Stimulated activated CD4-positive, alpha-beta T cell treated with anti-CD3 and anti-CD28 coated beads, Interleukin-4, amount 100 ng/mL, for 24 hours (primary cell): ENCODE data around the gene GALNT5.
A peak's percentile ranks its signal among the peaks of the same experiment; 100 is the strongest.
"Not testable (repeated sequence)": the region's sequence is repeated elsewhere in the genome, so short reads cannot be mapped to it uniquely, and the experiment has no call there.

Experiments used
- DNase-seq: peaks from one replicate; pipeline ENCODE4 v3.0.0-alpha.2; 2020

Gene GALNT5

DNA sequence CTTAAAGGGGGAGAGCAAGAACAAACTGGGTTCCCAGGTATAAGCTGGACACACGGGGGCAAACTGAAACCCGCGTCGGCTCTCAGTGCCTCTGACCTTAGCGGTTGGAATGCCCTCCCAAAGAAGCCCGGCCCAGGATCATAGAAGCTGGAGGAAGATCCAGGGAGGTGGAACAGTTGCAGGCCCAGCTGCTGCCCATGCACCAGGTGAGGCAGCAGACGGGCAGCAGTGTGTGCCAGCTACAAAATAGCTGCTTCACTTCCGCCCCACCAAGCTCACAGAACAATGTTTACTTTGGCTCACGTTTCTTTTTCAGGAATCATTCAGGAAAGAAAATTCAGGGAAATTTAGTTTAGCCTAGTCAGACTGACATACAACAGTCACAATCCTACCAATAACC is 72.0 kb downstream of the GALNT5 start:
- no peak for DNase-seq

DNA sequence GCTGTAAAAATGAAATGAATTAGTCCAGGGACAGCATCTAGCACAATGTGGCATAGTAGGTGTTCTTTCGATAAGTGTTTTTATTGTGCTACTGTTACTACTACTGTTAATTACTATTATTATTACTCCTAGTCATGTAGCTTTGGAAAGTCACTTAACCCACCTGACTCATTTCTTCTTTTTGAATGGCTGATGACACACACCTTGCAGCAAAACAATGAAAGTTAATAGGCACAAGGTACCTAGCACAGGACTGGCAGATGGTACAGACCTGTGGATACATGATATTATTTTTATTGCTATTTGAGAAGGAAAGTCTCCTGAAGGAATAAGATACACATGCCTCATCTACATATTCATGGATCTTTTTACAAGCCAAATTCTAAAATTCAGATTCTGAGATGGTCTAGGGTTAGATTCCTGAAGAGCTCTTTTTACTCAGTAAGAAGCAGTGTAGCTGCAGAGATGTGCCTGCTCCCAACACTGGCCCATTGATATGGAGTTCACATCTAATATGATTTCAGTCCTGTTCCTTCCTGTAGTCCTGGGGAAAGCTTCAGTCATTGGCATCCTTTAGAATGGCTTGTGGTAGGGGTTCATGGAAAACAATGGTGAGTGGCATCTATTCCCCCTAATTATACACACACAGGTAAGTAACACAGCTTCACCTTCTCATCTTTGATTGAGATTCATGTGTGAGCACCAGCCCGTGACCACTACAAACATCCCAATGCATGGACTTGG is 76.0 kb downstream of the GALNT5 start:
- peak; percentile 26 for DNase-seq

DNA sequence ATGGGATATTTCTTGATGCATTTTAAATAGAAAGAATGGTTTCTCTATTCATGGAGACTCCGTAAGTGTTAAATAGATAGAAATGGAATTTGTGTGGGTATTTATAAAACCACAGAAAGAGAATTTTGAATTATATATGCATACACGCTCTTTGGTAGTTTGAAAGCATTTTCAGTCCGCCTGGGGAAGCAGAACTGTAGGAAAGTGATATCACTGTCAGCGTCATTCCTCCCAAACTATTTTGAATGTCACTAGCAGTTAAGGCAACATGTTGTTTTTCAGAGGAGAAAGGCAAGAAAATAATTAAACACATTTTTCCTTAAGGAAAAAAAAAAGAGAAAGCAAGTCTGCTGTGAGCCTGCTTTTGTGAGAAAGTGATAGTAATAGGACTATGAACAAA is 76.8 kb downstream of the GALNT5 start:
- no peak for DNase-seq

DNA sequence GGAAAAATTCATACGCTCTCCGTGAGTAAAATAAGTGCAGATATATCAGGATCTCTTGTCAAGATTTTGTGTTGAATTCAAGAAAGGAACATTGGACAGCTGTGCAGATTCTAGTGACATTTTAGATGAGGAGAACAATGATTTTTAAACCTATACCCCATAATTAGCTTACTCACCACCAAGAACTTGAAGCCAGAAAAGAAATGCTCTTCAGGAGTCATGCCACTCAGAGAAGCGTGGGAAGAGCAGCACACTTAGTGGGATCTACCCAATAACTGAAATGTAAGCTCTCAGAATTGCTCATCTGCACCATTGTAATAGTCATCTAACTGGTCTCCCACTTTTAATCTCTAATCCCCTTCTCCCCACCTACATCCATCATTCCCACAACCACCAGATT is 77.3 kb downstream of the GALNT5 start:
- peak; percentile 22 for DNase-seq

DNA sequence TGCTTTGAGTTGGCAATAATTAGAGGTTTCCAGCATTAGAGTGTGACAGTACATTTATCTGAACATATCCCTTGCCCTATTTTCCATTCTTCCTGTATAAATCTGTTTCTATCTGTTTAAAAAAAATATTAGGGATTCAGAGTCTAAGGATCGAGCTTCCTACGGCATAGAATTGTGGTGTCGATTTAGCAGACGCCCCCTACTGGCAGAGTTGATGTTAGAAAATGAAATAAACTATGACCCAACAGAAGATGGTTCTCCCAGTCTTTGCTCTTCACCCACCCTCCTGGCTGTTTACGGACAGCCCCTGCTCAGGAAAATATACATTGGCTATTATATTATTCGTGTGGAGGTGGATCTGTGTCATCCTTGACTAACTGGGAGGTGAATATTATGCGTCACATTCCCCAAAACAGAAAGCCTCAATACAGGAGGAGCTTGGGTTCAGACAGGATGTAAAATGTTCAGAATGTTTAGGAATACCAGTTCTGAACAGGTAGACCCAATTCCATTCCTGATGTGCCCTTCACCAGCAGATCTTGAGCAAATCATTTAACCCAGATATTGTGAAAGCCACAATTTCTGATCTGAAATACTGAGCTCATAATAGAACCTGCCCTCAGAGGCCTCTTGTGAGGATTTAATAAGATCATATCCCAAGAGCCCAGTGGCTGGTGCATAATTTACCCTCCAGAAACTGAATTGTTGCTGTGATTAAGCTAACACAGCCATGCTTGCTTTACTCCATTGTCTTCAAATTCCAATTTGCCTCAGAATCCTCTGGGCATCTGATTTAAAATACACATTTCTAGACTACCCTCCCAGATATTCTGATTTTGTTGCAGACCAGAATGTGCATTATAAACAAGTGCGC is 78.9 kb downstream of the GALNT5 start:
- DNase-seq, result peak; percentile 56

DNA sequence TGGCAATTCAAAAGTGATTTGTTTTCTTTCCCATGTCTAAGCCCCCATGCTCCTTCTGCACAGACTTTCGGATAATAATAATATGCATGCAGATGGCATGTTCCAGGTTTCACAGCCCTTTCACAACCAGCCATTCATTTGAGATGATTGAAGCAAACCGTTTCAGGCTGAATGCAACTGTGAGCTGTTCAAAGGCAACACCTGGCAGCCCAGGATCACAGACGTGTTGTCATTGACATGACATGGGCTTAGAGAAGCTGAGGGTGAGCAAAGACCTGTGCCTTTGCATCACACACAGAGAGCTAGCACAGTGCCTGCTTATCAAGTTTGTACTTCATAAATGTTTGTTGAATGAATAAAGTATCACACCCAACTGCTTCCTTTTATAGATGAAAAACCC is 80.5 kb downstream of the GALNT5 start:
- DNase-seq, result no peak

DNA sequence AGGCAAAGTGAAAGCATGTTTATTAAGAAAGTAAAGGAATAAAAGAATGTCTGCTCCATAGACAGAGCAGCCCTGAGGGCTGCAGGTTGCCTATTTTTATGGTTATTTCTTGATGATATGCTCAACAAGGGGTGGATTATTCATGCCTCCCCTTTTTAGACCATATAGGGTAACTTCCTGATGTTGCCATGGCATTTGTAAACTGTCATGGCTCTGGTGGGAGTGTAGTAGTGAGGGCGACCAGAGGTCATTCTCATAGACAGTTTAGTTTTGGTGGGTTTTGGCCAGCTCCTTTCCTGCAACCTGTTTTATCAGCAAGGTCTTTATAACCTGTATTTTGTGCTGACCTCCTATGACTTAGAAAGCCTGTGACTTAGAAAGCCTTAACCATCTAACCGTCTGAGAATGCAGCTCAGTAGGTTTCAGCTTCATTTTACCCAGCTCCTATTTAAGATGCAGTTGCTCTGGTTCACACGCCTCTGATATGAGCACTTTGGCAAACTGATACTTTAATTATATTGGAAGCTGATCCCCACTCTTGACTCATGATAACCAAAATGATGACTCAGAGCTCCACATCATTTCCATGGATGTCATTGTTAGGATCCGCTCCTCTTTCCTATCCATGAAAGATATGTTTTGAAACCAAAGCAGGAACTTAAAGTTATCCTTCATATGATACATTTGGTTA is 82.6 kb downstream of the GALNT5 start:
- DNase-seq, result no peak

DNA sequence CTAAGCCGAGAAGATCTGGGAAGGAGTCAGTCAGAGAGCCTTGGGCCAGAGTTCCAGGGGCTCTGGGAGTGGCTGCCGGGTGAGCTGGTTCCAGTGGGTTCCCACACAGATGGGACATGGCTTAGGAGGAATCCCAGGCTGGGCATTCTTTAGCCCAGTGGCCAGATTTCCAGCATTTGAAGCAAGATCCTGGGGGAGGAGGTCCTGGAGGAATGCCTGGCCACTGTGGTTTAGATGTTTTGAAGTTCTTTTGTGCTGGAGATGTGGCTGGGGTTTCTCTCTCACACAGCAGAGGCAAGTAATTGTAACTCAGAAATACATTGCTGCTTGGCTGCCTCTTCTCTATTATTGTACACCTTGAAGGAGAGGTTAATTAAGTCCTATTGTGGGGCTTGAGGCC is 83.9 kb downstream of the GALNT5 start:
- not testable (repeated sequence) for DNase-seq

DNA sequence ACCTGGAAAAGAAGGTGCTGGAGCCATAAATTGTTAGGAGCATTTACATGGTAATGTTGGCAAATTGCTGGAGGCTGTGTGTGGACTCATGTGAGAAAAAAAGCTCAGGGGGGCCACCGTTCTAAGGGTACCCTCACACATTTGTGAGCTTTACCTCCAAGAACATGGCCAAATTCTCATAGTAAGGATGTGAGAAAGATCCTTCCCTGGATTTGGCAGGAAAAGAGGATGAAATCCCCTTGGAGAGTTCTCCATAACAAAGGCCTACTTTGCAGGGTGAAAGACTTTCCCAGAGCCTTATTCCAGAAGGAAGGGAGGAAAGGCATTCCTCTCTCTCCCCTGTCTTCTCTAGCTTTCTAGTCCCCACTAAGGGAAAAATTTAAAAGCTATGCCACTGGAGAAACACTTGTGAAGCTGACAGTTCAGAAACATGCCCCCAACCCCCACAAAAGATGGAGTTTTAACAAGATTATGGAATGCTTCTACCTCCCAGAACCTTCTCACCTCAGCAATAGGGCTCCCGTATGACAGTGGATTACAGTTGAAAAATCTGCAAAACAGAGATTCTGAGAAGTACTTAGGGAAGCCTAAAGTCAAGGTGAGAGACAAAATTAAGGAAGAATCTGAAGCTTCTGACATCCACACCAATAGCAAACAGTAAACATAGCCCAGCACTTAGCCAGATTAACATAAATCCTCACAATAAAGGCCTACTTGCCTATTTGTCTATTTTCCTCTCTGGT is 88.3 kb downstream of the GALNT5 start:
- no peak for DNase-seq

DNA sequence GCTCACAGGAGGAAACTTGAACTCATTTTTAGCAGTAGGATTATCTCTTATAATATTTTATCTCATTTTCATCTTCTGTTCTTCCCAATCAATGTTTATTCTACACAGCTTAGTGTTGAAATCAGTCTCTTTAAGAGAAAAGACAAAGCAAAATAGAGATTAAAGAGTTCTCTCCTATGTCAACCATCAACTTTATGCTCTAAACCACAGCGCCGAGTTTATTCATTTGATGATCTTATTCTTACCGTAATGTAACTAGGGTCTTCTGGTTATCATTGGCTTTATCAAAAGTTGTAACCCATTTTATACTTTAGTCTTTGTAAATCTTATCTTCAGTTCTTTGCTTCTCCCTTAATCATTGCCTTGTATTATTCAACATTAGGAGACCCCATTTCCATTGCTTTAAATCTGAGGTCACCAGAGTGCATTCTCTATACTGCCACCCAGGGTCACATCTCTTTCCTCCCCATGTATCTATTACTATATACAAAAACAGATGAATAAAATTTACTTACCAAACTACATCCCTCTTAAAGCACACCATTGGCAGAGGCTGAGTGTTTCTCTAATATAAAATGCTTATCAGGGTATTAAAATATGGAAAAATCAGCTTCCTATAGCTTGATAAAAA is 90.9 kb downstream of the GALNT5 start:
- DNase-seq, result no peak

DNA sequence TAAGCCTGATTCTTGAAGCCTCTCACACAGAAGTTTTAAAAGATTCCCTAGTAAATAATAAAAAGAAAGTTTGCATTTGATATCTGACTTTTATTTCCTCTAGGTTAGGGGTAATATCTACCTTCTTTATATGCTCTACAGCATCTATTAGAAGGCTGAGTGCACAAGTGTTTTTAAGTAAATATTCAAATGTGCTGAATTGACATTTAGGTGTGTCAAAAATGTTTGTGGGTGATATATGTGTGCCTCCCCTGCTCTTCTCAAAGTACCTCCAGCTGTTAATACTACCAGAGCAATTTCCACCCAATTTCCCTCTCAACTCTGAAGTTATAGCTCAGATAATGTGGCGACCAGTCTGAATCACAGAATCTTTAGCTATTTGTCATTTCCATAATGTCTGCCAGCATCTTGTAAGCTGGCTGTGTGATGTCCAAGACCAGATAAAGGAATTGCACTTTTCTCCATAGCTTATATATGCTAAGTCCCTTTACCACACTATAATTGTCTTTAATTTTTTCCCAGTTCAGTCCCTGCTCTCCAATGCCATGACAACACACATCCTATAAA is 92.5 kb downstream of the GALNT5 start:
- DNase-seq, result no peak

DNA sequence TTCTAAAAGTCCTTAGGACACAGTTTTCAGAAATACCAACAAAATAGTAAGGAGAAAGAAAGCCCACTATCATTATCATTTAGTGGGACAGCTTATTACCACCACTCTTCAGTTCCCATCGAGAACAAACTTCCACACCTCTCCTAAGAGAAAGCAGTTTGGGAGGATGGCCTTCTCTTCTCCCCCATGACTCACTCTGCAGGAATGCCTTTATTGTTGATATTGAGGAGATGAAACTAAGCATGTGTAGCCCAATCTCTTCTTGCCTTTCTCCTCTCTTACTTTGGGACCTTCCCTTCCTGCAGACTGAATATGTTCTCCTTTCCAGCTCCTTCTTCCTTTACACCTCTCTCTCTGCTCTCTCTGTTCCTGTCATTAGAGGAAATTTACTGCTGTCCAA is 98.1 kb downstream of the GALNT5 start:
- DNase-seq, result no peak

DNA sequence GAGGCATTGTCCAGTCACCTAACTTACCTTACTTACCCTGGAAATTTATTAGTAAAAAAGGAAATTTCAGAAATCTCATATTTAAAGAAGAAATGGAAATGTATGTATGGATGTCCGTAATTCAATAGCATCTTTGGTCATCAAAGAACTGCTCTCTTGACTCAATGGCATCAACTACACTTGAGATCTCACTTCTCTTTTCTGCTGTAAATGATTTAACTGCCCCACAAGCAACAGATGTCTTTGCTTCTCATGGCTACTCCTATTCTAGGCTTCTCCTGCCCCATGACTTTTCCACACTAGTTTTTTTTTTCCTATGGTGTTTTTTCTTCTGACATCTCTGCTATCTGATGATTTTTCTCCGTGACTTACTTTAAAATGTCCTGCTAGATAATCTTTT is 102.1 kb downstream of the GALNT5 start:
- no peak for DNase-seq

DNA sequence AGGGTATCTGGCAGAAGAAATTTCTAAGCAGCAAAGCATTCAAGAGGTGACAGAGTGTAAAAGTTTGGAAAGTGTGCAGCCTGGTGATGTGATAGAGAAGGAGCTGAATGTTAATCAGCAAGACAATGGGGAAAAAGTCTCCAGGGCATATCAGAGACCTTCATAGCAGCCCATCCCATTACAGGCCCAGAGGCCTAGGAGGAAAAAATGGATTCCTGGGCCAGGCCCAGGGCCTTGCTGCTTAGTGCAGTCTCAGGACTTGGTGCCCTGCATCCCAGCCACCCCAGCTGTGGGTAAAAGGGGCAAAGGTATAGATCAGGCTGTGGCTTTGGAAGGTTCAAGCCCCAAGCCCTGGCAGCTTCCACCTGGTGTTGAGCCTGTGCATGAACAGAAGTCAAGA is 104.0 kb downstream of the GALNT5 start:
- no peak for DNase-seq

DNA sequence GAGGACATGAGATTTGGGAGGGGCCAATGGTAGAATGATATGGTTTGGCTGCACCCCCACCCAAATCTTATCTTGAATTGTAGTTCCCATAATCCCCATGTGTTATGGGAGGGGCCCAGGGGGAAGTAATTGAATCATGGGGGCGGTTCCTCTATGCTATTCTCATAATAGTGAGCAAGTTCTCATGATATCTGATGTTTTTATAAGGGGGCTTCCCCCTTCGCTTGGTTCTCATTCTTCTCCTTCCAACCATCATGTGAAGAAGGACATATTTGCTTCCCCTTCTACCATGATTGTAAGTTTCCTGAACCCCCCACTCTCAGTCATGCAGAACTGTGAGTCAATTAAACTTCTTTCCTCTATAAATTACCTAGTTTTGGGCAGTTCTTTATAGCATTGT is 105.1 kb downstream of the GALNT5 start:
- DNase-seq, result no peak

DNA sequence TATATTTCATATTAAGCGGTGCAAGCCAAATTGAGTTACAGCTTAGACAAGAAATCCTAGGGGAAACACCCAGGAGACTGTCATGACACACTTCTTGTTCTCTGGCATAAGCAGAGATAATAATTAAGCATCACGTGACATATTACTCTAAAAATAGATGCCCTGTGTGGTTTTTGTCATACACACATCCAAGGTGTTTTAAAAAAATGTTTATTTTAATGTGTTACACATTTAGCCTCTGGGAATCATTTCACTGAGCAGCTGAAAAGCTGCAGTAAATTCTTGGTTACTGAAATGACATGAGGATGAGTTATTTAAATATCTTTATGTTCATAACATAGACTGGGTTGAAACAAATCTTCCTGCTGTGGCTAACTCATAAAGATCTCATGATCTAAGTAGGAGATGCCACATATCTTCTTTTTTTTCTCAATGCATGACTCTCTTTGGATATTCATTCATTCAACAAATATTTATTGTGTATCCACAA is 106.2 kb downstream of the GALNT5 start:
- no peak for DNase-seq
